Measurements from ENCODE around the gene DDO.

Gene DDO

GRCh38 chr6:110369066-110369465 is 46.3 kb downstream of the DDO start:
- Mint-ChIP-seq H3K4me1 (ENCODE audit: low read depth) (no peaks in the 10 kb centered on the region), H3K9me3 (no peaks in the 10 kb centered on the region), H3K27me3 (peaks cover 4% of the 10 kb centered on the region), H3K4me3 (no peak overlapping the region), H3K27ac (no peak overlapping the region), H3K36me3 (ENCODE audit: low read depth) (no peaks in the 10 kb centered on the region)
- intact Hi-C loops (cut with micrococcal nuclease) = no loop called here

GRCh38 chr6:110368284-110368683 is 47.1 kb downstream of the DDO start:
- H3K9me3 Mint-ChIP-seq = no peaks in the 10 kb centered on the region
- no peak overlapping the region for H3K27ac Mint-ChIP-seq
- no peaks in the 10 kb centered on the region for H3K36me3 Mint-ChIP-seq (ENCODE audit: low read depth)
- peaks cover 4% of the 10 kb centered on the region for H3K27me3 Mint-ChIP-seq
- H3K4me3 Mint-ChIP-seq = no peak overlapping the region
- intact Hi-C loops (cut with micrococcal nuclease) = no loop called here
- no peaks in the 10 kb centered on the region for H3K4me1 Mint-ChIP-seq (ENCODE audit: low read depth)

- H3K27me3 Mint-ChIP-seq = peaks cover 6% of the 10 kb centered on the region
- intact Hi-C loops (cut with micrococcal nuclease) = no loop called here
- no peak overlapping the region for H3K4me3 Mint-ChIP-seq
- no peaks in the 10 kb centered on the region for H3K9me3 Mint-ChIP-seq
- no peaks in the 10 kb centered on the region for H3K4me1 Mint-ChIP-seq (ENCODE audit: low read depth)
- H3K36me3 Mint-ChIP-seq (ENCODE audit: low read depth) = no peaks in the 10 kb centered on the region
- H3K27ac Mint-ChIP-seq = no peak overlapping the region
Measured at GRCh38 chr6:110367825-110368224, 47.5 kb downstream of the DDO start.

- intact Hi-C loops (cut with micrococcal nuclease) = no loop called here
- no peaks in the 10 kb centered on the region for H3K9me3 Mint-ChIP-seq
- H3K4me3 Mint-ChIP-seq = no peak overlapping the region
- no peaks in the 10 kb centered on the region for H3K36me3 Mint-ChIP-seq (ENCODE audit: low read depth)
- no peak overlapping the region for H3K27ac Mint-ChIP-seq
- H3K27me3 Mint-ChIP-seq = peaks cover 8% of the 10 kb centered on the region
- no peaks in the 10 kb centered on the region for H3K4me1 Mint-ChIP-seq (ENCODE audit: low read depth)
Measured at GRCh38 chr6:110366975-110367374, 48.4 kb downstream of the DDO start.

- Mint-ChIP-seq H3K4me3 (no peak overlapping the region), H3K4me1 (ENCODE audit: low read depth) (no peaks in the 10 kb centered on the region), H3K9me3 (peaks cover 5% of the 10 kb centered on the region), H3K36me3 (ENCODE audit: low read depth) (no peaks in the 10 kb centered on the region), H3K27ac (no peak overlapping the region), H3K27me3 (peaks cover 12% of the 10 kb centered on the region)
- intact Hi-C loops (cut with micrococcal nuclease) = no loop called here
Measured at GRCh38 chr6:110366256-110366655, 49.1 kb downstream of the DDO start.

DNA sequence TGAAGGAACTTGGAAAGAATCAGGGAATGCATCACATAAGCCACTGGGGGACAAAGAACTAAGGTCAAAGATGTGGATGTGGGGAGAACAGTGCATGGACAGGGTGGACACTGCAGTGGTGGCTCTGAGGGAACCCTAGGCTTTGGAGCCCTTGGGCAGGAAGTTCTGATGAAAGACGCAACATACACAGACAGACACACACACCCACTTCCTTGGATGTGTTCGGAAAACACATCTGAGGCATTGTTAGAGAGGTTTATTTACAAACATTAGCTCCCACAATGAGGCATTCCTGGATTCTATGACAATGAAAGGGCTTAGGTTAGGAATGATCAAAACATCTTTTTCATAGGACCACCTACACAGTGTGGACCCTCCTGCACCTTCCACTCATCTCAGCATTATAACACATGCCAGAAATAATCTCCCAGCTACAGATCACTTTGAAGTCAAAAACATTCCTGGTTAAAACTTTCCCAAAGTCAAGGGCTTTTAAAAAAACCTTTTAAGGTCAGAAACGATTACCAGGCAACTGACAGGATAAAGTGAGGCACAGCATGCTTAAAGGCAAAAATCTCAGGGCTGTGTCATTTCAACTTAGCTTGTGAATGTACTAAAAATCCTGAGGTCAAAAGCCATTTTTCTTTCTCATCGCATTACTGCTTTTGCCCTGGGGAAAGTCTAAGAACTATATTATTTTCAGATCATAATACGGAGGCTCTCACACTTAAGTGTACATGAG is 50.8 kb downstream of the DDO start:
- Mint-ChIP-seq H3K36me3 (ENCODE audit: low read depth) (no peaks in the 10 kb centered on the region), H3K27me3 (peaks cover 18% of the 10 kb centered on the region), H3K27ac (no peak overlapping the region), H3K9me3 (peaks cover 8% of the 10 kb centered on the region), H3K4me1 (ENCODE audit: low read depth) (no peaks in the 10 kb centered on the region), H3K4me3 (no peak overlapping the region)
- intact Hi-C loops (cut with micrococcal nuclease) = no loop called here

DNA sequence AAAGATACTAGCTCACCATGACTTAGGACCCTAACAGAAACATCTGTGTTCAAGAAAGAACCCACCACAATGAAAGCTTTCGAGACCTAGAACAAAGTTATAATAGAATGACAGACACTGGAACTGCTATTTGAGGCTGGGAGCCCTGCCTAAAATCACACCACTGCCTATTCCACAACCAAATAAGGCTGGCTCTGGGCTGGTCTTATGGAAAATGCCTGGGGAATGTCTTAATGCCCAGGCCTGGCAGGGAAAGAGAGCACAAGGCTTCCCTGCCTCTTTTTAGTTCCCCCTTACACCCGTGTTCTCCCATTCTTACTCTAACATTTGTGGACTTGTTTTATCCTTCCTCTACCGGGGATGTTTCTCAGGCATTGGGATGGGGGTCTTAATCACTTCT is 51.6 kb downstream of the DDO start:
- H3K27me3 Mint-ChIP-seq = peaks cover 25% of the 10 kb centered on the region
- intact Hi-C loops (cut with micrococcal nuclease) = no loop called here
- no peak overlapping the region for H3K27ac Mint-ChIP-seq
- no peaks in the 10 kb centered on the region for H3K4me1 Mint-ChIP-seq (ENCODE audit: low read depth)
- H3K4me3 Mint-ChIP-seq = no peak overlapping the region
- no peaks in the 10 kb centered on the region for H3K36me3 Mint-ChIP-seq (ENCODE audit: low read depth)
- H3K9me3 Mint-ChIP-seq = peaks cover 8% of the 10 kb centered on the region

GRCh38 chr6:110360676-110361075 is 54.7 kb downstream of the DDO start:
- H3K36me3 Mint-ChIP-seq (ENCODE audit: low read depth) = no peaks in the 10 kb centered on the region
- H3K27ac Mint-ChIP-seq = no peak overlapping the region
- no peak overlapping the region for H3K4me3 Mint-ChIP-seq
- intact Hi-C loops (cut with micrococcal nuclease) = no loop called here
- H3K4me1 Mint-ChIP-seq (ENCODE audit: low read depth) = peaks cover 5% of the 10 kb centered on the region
- peaks cover 8% of the 10 kb centered on the region for H3K9me3 Mint-ChIP-seq
- peaks cover 49% of the 10 kb centered on the region for H3K27me3 Mint-ChIP-seq

DNA sequence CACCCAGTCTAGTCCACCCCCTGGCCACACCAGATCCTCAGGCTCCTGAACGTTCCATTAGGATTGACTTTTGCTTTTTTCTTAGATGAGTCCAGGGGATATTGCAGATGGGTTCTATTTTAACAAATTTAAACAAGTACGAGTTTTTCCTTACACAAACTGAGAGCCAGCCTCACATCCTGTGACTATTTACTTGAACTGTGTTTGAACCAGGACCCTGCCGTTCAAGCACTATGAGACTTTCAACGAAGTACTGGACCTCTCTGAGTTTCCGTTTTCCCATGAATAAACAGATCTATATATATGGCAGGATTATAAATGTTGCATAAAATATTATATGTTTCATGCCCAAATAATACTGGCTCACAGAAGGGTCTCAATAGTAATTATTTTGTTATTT is 55.8 kb downstream of the DDO start:
- Mint-ChIP-seq H3K9me3 (peaks cover 8% of the 10 kb centered on the region), H3K27me3 (peaks cover 53% of the 10 kb centered on the region), H3K4me1 (ENCODE audit: low read depth) (peaks cover 5% of the 10 kb centered on the region), H3K27ac (no peak overlapping the region), H3K4me3 (no peak overlapping the region), H3K36me3 (ENCODE audit: low read depth) (no peaks in the 10 kb centered on the region)
- intact Hi-C loops (cut with micrococcal nuclease) = no loop called here

DNA sequence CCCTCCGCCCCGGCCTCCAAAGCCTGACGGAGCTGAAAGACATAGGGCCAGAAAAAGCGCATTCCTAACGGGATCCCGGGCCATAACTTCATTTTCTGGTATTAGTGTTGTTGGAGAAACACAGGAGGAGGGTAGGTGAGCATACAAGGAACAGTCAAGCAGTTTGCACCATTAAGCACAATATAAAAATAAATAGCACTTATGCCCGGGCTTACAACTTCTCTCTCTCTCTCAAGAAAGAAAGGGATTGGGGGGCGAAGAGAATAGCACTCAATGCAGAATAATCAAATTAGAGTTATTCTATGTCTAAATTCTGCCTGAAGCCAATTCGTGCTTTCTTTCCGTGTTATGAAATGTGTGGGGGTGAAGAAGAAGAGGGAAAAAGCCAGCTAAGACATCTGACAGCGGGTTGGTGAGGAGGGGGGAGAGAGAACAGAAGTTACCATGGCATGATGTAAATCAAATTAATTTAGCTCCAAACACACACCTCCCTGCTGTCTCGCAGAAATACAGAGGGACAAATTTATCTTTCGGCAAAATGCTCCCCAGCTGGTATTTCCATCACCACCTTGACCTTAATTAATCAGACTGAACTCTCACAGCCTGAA is 56.7 kb downstream of the DDO start:
- peaks cover 55% of the 10 kb centered on the region for H3K27me3 Mint-ChIP-seq
- H3K4me1 Mint-ChIP-seq (ENCODE audit: low read depth) = peaks cover 5% of the 10 kb centered on the region
- intact Hi-C loops (cut with micrococcal nuclease) = no loop called here

DNA sequence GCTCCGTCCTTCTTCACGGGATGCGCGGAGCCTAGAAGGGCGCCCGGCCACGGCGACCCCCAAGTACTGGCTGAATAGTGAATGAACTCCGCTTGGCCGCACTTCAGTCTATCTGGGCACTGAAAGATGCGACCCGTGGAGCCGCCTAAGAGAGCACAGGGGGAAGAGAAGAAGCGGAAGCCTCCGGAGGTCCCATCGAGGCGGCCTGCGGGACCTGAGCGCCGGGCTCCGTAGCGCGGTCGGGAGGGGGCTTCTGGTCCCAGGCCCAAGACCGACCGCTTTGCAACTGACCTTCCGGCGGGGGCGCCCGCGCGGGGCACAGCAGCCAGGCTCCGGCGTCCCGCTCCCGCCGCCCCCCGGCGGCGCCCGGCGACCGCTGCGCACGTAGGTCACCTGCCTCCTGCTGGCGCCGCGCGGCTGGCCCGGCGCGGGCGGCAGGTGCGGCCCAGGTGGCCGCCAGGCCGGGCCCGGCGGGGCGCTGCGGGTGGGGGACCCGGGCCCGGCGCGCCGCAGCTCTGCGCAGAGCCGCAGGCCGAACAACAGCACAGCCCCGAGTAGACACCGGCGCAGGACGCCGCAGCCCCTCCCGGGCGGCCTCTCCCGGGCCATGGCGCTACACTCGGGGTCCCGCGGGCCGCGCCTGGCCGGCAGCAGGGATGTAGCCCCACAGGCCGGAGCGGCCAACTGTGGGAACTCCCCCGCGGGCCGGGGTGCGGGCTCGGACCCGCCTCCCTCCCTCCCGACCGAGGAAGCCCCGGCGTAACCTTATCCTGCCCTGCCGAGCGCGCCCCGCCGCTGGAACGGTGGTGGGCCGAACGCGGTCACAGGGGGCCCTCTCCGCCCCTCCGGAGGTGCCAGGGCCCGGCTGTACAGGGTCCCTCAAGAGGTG is 57.5 kb downstream of the DDO start, which contains the start of gene METTL24:
Gene METTL24 (minus strand): TSS at position 686 of the 889 bp plus-strand sequence. CDS start 77 bp downstream, at position 609.
- Mint-ChIP-seq H3K27ac (no peak within 1 kb of the TSS), H3K4me1 (ENCODE audit: low read depth) (peaks cover 5% of the 10 kb centered on the region), H3K27me3 (peaks cover 53% of the 10 kb centered on the region)

More for the DNA sequence above, 56.7 kb downstream of the DDO start:
- peaks cover 8% of the 10 kb centered on the region for H3K9me3 Mint-ChIP-seq
- H3K27ac Mint-ChIP-seq = no peak overlapping the region
- H3K36me3 Mint-ChIP-seq (ENCODE audit: low read depth) = no peaks in the 10 kb centered on the region
- no peak overlapping the region for H3K4me3 Mint-ChIP-seq

GRCh38 chr6:110357298-110357663 is 58.1 kb downstream of the DDO start:
- Mint-ChIP-seq H3K4me3 (peak overlapping the region; percentile 77), H3K4me1 (ENCODE audit: low read depth) (peaks cover 5% of the 10 kb centered on the region), H3K27ac (no peak overlapping the region), H3K36me3 (ENCODE audit: low read depth) (no peaks in the 10 kb centered on the region), H3K9me3 (peaks cover 8% of the 10 kb centered on the region), H3K27me3 (peaks cover 51% of the 10 kb centered on the region)
- intact Hi-C loops (cut with micrococcal nuclease) = no loop called here

More for the DNA sequence above, 57.5 kb downstream of the DDO start, which contains the start of gene METTL24:
- Mint-ChIP-seq H3K36me3 (ENCODE audit: low read depth) (no peaks in the 10 kb centered on the region), H3K4me3 (peak within 1 kb of the TSS; percentile 77), H3K9me3 (peaks cover 8% of the 10 kb centered on the region)
- intact Hi-C loops (cut with micrococcal nuclease) = no loop called here

- peaks cover 8% of the 10 kb centered on the region for H3K9me3 Mint-ChIP-seq
- peaks cover 51% of the 10 kb centered on the region for H3K27me3 Mint-ChIP-seq
- peaks cover 5% of the 10 kb centered on the region for H3K4me1 Mint-ChIP-seq (ENCODE audit: low read depth)
- H3K36me3 Mint-ChIP-seq (ENCODE audit: low read depth) = no peaks in the 10 kb centered on the region
- no peak overlapping the region for H3K4me3 Mint-ChIP-seq
- no peak overlapping the region for H3K27ac Mint-ChIP-seq
- intact Hi-C loops (cut with micrococcal nuclease) = no loop called here
Measured at GRCh38 chr6:110356778-110357177, 58.6 kb downstream of the DDO start.

DNA sequence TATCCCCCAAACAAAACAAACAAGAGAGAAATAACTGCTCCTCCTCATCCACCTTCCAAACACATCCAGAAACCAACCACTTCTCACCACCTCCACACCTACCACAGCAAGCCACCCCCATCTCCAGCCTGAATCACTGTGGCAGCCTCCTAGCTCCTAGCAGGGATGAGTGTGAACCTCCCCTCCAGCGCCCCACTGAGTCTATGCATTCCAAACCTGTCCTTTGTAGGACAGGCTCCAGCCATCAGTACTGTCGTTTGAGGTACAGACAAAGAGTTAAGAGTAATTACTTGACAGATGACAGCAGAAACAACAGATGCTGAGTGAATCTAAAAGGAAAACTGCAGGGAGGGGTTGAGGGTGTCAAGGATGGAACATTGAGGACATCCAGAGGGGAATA is 59.6 kb downstream of the DDO start:
- no peaks in the 10 kb centered on the region for H3K36me3 Mint-ChIP-seq (ENCODE audit: low read depth)

More for the DNA sequence above, 59.6 kb downstream of the DDO start:
- Mint-ChIP-seq H3K27ac (no peak overlapping the region), H3K4me1 (ENCODE audit: low read depth) (peaks cover 5% of the 10 kb centered on the region), H3K27me3 (peaks cover 44% of the 10 kb centered on the region), H3K9me3 (no peaks in the 10 kb centered on the region), H3K4me3 (no peak overlapping the region)
- intact Hi-C loops (cut with micrococcal nuclease) = no loop called here
